Measurements from ENCODE around the gene PRKAG1.

Gene PRKAG1

GRCh38 chr12:49000346-49000745 is 18.2 kb downstream of the PRKAG1 start:
- DNase-seq: no peak

DNA sequence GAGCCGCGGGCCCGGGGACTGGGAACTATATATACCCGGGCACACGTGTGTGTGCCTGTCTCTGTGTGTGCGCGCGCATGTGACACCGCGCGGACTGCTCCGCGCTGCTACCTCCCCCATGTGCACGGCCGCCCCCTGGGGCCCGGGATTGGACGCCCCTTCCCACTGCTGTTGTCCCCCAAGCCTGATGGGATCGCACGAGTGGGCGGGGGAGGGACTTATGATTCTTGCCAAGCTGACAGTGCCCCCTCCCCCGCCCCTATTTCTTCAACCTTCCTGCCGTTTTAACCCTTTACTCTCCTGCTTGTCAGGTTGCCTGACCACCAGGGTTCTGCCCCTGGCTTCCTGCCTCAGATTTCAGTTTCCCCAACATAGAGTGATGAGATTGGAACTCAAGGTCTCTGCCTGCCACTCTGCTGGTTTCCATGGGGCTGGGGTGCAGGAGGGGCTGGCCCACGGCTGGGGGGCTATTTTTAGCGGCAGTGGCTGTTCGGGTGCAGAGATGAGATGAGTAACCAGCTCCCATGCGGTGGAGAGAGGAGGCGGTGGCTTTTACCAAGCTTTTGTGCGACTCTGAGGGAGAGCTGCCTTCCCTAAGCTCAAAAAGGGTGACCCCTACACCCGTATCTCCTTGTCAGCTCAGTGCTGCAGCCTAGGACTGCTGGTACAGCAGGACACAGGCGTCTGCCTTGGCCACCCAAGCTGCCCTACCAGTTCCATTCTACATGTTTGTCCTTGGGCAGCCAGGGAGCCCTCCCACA is 19.0 kb downstream of the PRKAG1 start, which contains the start of gene DDN:
DDN (minus strand) TSS at position 5 of the 761 bp plus-strand sequence. CDS start 88 bp downstream, outside the sequence.
- DNase-seq: peak; percentile 80

GRCh38 chr12:48998497-48999353 is 19.9 kb downstream of the PRKAG1 start:
- DNase-seq: peak; percentile 68

DNA sequence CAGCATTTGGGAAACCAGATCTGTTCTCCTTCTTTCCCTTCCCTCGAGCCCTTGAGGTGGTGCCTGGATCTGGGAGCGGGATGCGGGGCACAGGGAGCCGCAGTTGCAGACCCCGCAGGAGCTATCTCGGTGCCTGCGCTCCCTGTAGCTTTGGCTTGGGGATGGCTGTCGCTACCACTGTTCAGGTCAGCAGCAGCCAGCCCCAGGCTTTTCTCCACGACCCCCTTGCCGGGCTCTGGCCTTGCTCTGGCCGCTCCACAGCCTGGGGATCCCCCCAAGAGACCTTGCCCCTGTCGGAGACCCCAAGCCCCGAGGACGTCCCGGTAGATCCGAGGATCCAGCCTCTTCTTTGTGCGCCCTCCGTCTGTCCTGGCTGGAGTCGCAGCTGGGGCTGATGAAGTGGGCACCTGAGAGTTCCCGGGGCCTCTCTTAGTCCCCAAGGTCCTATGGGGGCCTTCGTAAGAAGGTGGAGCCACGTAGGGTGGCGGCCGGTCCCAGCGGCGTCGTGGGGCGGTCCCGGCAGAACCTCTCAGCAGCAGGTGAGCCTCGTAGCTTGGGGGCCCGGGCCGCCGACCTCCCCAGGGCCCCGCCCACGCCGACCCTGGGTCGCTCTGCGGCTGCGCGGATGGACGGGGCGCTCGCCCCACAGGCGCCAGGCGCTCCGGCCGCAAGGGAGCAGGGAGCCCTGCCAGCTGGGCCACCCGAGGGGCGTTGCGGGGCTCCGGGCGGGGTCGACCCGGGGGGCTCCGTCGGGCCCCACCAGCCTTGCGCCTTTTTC is 20.7 kb downstream of the PRKAG1 start:
- DNase-seq: peak; percentile 75

GRCh38 chr12:48996794-48997718 is 21.5 kb downstream of the PRKAG1 start:
- DNase-seq: peak; percentile 87

GRCh38 chr12:48995086-48995879 is 23.3 kb downstream of the PRKAG1 start:
- peak; percentile 79 for DNase-seq

- no peak for DNase-seq
These were observed 24.1 kb downstream of the PRKAG1 start for GRCh38 chr12:48994224-48995085.

DNA sequence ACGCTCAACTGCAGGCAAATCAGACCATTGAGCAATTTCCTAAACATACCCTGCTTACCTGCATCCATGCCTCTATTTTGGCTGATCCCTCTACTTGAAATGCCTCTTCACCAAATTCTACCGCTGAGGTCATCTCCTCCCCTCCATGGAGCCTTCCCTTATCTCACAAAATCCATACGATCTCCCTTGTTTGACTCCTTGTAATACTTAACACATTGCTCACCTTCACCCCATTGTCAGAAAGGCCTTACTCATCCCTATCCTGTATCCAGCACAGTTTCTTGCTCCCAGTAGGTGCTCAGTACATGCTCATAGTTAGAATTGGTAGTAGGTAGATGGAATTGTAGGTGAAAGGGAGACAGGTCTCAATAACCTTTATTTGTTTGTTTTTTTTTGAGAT is 24.8 kb downstream of the PRKAG1 start:
- DNase-seq: no peak

GRCh38 chr12:48991247-48992050 is 27.1 kb downstream of the PRKAG1 start:
- no peak for DNase-seq

DNA sequence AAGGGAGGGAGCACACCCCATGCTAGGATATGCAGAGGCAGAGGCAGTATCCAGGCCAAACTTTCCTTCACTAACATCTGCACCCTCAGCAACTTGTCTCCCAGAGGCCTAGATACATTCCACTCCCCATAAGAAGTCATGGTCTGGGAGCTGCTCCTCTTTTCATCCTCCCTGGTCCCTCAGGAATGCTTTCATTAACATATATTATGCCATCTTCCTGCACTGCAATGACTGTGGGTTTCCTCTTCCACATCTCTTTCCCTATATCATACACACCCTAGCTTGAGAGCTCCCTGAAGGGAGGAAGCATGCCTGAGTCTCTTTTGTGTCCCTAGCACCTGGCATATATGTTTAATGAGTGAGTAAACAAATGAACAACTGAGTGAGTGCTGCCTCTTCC is 28.0 kb downstream of the PRKAG1 start:
- no peak for DNase-seq

DNA sequence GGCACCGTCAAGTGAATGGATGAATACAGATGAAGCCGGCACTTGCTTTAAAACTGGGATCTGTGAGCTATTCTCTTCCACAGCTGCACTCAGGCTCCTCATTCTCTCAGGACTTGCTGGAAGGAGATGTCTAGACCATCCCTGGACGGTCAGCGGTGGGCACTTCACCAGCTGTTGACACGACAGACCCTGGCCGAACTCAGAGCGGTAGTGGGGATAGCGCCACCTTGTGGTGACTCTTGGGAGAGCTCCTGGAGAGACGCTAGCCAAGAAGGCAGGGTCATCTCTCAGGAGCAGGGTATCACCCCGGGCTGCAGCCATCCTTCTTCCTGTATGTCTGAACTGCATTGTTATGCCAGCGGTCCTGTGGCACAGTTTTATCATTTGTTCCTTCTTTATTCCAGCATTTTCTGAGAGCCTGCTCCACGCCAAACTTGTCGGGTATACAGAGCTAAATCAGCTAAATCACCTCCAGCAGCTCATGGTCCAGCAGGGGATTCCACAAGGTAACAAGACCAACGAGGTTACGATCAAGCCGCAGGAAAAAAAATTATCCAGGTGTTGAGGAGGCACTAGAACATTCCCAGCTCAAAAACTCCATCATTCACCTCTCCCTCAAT is 30.4 kb downstream of the PRKAG1 start:
- peak; percentile 91 for DNase-seq

DNA sequence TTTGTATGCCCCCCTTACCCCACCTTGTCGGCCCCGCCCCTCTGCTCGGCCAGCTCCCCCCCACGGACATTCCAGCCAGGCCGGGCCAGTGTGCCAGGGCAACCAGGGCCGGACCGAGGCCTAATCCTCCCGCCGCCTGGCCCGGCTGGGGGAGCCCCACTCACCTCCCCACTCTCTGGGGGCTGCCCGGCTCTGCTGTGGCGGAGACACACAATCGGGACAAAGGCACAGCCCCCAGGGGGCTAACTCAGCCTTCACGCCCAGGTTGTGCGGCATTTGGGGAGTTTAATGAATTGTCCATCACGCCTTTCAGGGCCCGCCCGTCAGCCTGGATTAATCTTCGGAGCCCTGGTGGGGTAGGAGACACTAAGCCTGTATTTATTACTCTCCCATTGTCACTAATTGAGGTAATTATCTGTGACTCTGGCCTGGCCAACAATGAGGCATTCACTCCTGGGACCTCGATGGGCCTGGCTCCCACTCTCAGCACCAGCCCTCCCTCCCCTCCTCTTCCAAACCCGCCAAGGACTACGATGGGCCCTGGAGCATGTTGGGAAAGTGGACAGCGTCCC is 31.8 kb downstream of the PRKAG1 start:
- DNase-seq: no peak

GRCh38 chr12:48985901-48986300 is 32.7 kb downstream of the PRKAG1 start:
- DNase-seq: no peak

DNA sequence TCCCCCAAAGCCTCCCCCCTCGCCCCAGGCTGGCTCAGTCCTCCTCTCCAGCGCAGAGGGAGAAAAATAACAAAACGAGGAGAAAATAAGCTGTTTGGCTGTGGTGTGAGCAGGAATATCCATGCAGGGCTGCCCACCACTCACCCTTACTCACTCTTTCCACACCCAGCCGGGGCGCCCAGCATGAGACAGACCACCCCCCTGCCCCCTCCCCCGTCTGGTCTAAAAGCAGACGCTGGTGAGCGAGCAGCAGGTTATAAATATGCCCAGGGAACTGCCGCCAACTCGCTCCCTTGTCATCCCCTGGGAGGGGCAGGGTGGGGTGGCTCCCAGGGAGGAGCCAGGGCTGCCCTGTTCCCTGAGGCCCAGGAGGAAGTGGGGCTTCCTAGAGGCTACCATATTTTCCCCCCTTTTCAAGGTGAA is 33.1 kb downstream of the PRKAG1 start:
- DNase-seq: no peak

- DNase-seq: no peak
These were observed 36.0 kb downstream of the PRKAG1 start for GRCh38 chr12:48982397-48983080.

DNA sequence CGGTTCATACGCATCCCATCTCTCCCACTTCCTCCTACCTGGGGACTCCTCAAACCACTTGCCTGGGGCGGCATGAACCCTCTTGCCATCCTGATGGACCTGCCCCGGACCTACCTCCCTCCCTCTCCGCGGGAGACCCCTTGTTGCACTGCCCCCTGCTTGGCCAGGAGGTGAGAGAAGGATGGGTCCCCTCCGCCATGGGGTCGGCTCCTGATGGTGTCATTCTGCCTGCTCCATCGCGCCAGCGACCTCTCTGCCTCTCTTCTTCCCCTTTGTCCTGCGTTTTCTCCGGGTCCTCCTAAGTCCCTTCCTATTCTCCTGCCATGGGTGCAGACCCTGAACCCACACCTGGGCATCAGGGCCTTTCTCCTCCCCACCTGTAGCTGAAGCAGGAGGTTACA is 36.8 kb downstream of the PRKAG1 start:
- no peak for DNase-seq

GRCh38 chr12:48980953-48981756 is 37.4 kb downstream of the PRKAG1 start:
- DNase-seq: peak; percentile 81
